Stomach (tissue), 9 donors: ENCODE results near the gene APCDD1L. TPM values are rescaled to one million over a fixed set of nuclear protein-coding genes. Genes with fewer than 3 reads are reported as not detected.

ENCODE experiments used
- DNase-seq, 2 donors: peaks; one replicate each; pipeline versions ENCODE4 v3.0.0 to v3.0.0-alpha.2; 2013 to 2019
- H3K27ac ChIP-seq, 5 donors: fragments of 200-600 bp in 4 of 5; sonication (generic) in 4 of 5; one replicate each; pipeline ENCODE4 v1.5.1; 2013 to 2019; ENCODE audit warnings: mild to moderate bottlenecking in 1 of 5, moderate library complexity in 1 of 5
- H3K27me3 ChIP-seq, 3 donors: fragments of 200-600 bp; sonication (generic); one replicate each; pipeline ENCODE4 v1.5.1; 2017 to 2019; ENCODE audit warnings: mixed run types in 1 of 3
- H3K36me3 ChIP-seq, 4 donors: fragments of 200-600 bp; sonication (generic); 1 replicate in 3 of 4; 2 replicates in 1 of 4; pipeline ENCODE4 v1.5.1; 2016 to 2019
- H3K4me1 ChIP-seq, 4 donors: fragments of 200-600 bp; sonication (generic); one replicate each; pipeline ENCODE4 v1.5.1; 2016 to 2019
- H3K4me3 ChIP-seq, 4 donors: fragments of 200-600 bp; sonication (generic) in 3 of 4; one replicate each; pipeline ENCODE4 v1.5.1; 2016 to 2019; ENCODE audit warnings: mild to moderate bottlenecking in 1 of 4
- H3K9me3 ChIP-seq, 4 donors: fragments of 200-600 bp; sonication (generic); one replicate each; pipeline ENCODE4 v1.5.1; 2016 to 2019
- EP300 ChIP-seq: sonication (generic); formaldehyde crosslinking; IDR thresholded peaks from one replicate; pipeline ENCODE4 v1.6.1; 2017; ENCODE audit warnings: antibody characterized with exemption
- POLR2A ChIP-seq, 4 donors: fragments of 450-650 bp; IDR thresholded peaks; one replicate each; pipeline ENCODE4 v1.6.1; 2016; ENCODE audit warnings: antibody characterized with exemption in 4 of 4, control low read depth in 2 of 4, mild to moderate bottlenecking in 1 of 4, moderate library complexity in 1 of 4
- POLR2AphosphoS5 ChIP-seq, 3 donors: sonication (generic); formaldehyde crosslinking; IDR thresholded peaks; one replicate each; pipeline ENCODE4 v1.6.1; 2016; ENCODE audit warnings: antibody characterized with exemption in 3 of 3
- WGBS, 5 donors: extraction: QIAGEN DNeasy Blood & Tissue Kit in 3 of 5; methylation state at CpG; one replicate each; pipeline versions ENCODE4 v1.1.5 to v1.1.7; 2013 to 2018; 5-methylcytosine and 5-hydroxymethylcytosine counted together
- intact Hi-C: fragments of 100-400 bp; cut with DNase I; formaldehyde crosslinking; loops from one replicate; pipeline ENCODE4 v1.15.1; 2023; ENCODE audit warnings: low total_unique reads
- polyA plus RNA-seq, 3 donors: library from polyadenylated mRNA; stranded (reverse); fragments of 200-250 nt; gene quantifications; one replicate each; pipeline ENCODE4 v1.2.3, GENCODE V29; 2013
- total RNA-seq, 5 donors: library from RNA; depleted of rRNA; stranded (reverse); fragments of >200 nt; gene quantifications; one replicate each; pipeline versions ENCODE4 v1.1.0 to v1.2.3, GENCODE V29; 2014 to 2016
- TF ChIP-seq, protein P1 (sequence below), 7 experiments: fragments of 450-650 bp in 4 of 7; fragments of 200-600 bp in 3 of 7; sonication (generic) in 3 of 7; IDR thresholded peaks; one replicate each; pipeline ENCODE4 v1.5.1; 2016 to 2019; ENCODE audit warnings: antibody characterized with exemption in 7 of 7, control low read depth in 2 of 7, mild to moderate bottlenecking in 1 of 7
- donor health status: healthy with polysubstance abuse.
- donor health status: Bipolar disorder and iron deficiency.
- donor health status: healthy.

APCDD1L gene
- total and polyA plus RNA-seq, 8 donors = 0.12 to 2.0 (median 0.85) TPM; not detected in 4

GRCh38 chr20:58450254-58450653 lies 64.9 kb downstream of the APCDD1L start:
- TF ChIP-seq, protein P1, sequence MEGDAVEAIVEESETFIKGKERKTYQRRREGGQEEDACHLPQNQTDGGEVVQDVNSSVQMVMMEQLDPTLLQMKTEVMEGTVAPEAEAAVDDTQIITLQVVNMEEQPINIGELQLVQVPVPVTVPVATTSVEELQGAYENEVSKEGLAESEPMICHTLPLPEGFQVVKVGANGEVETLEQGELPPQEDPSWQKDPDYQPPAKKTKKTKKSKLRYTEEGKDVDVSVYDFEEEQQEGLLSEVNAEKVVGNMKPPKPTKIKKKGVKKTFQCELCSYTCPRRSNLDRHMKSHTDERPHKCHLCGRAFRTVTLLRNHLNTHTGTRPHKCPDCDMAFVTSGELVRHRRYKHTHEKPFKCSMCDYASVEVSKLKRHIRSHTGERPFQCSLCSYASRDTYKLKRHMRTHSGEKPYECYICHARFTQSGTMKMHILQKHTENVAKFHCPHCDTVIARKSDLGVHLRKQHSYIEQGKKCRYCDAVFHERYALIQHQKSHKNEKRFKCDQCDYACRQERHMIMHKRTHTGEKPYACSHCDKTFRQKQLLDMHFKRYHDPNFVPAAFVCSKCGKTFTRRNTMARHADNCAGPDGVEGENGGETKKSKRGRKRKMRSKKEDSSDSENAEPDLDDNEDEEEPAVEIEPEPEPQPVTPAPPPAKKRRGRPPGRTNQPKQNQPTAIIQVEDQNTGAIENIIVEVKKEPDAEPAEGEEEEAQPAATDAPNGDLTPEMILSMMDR (IDR thresholded peaks at IDR 0.05) = no peak
- no peak for TF ChIP-seq POLR2A (IDR thresholded peaks at IDR 0.05)
- no peak for TF ChIP-seq POLR2AphosphoS5 (IDR thresholded peaks at IDR 0.05)
- 79 to 88% (median 84%) methylated on average over 10 of the region's 10 CpGs for WGBS, 5 donors
- H3K27me3 ChIP-seq = no peaks in the 10 kb centered on the region
- peaks cover 0 to 8% (median 2%) of the 10 kb centered on the region in 4 donors for H3K9me3 ChIP-seq
- H3K4me1 ChIP-seq = no peaks in the 10 kb centered on the region
- intact Hi-C loops = no loop called here
- H3K4me3 ChIP-seq = no peak overlapping the region
- H3K36me3 ChIP-seq = peaks cover 4 to 45% (median 30%) of the 10 kb centered on the region in 4 donors
- H3K27ac ChIP-seq = no peak overlapping the region
- DNase-seq = no peak

- H3K4me1 ChIP-seq = no peaks in the 10 kb centered on the region
- WGBS, 5 donors = 72 to 82% (median 78%) methylated on average over 10 of the region's 10 CpGs
- peak in 1 of 2 donors; percentile 53 for DNase-seq
- H3K27me3 ChIP-seq = no peaks in the 10 kb centered on the region
- TF ChIP-seq POLR2A (IDR thresholded peaks at IDR 0.05) (no peak), EP300 (no peak), POLR2AphosphoS5 (IDR thresholded peaks at IDR 0.05) (no peak)
- TF ChIP-seq, protein P1 (IDR thresholded peaks at IDR 0.05) = no peak
- H3K36me3 ChIP-seq = peaks cover 4 to 50% (median 35%) of the 10 kb centered on the region in 4 donors
- H3K27ac ChIP-seq = no peak overlapping the region
- H3K9me3 ChIP-seq = peaks cover 0 to 6% (median 2%) of the 10 kb centered on the region in 4 donors
- no peak overlapping the region for H3K4me3 ChIP-seq
- intact Hi-C loops = loop anchor here (10.0 kb wide), 1 partner anchor 215 kb away; no protein-coding TSS in a partner anchor
These were observed 65.4 kb downstream of the APCDD1L start for GRCh38 chr20:58449681-58450221.

DNA sequence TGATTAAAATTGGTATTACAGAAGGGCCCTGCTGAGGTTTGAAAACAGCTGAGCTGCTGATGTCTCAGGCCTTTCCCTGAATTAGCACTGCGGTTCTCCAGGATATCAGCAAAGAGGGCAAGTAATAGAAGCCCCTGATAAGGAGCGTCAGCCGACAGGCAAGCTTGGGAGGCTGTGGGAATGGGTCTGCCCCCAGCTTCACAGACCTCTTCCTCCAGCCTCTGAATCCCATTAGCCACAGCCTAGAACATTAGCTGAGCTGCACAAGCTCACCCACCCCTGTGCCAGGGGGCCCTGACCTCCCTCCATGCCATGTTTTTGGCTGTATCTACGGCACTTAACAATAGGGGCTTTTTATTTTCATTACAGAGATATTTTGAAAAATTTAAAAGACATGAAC lies 66.2 kb downstream of the APCDD1L start:
- Histone ChIP-seq H3K36me3 (peaks cover 9 to 58% (median 43%) of the 10 kb centered on the region in 4 donors), H3K27me3 (no peaks in the 10 kb centered on the region), H3K4me3 (no peak overlapping the region), H3K27ac (no peak overlapping the region), H3K4me1 (no peaks in the 10 kb centered on the region), H3K9me3 (no peaks in the 10 kb centered on the region)
- intact Hi-C loops = loop anchor here (10.0 kb wide), 1 partner anchor 214 kb away; no protein-coding TSS in a partner anchor
- WGBS, 5 donors = 80 to 87% (median 82%) methylated on average over 4 of the region's 4 CpGs
- no peak for TF ChIP-seq POLR2A (IDR thresholded peaks at IDR 0.05)
- TF ChIP-seq POLR2AphosphoS5 (IDR thresholded peaks at IDR 0.05) = no peak
- TF ChIP-seq, protein P1 (IDR thresholded peaks at IDR 0.05) = no peak
- TF ChIP-seq EP300 = no peak
- no peak for DNase-seq

- intact Hi-C loops = loop anchor here (10.0 kb wide), 1 partner anchor 213 kb away; no protein-coding TSS in a partner anchor
- Histone ChIP-seq H3K4me1 (no peaks in the 10 kb centered on the region), H3K9me3 (no peaks in the 10 kb centered on the region), H3K4me3 (no peak overlapping the region), H3K36me3 (peaks cover 12 to 66% (median 52%) of the 10 kb centered on the region in 4 donors), H3K27ac (no peak overlapping the region), H3K27me3 (no peaks in the 10 kb centered on the region)
- DNase-seq = peak; percentile 52 to 73
- TF ChIP-seq, protein P1 (IDR thresholded peaks at IDR 0.05) = peak in 5 of 7 experiments; percentile 25 to 54 (median 45)
- TF ChIP-seq EP300 (no peak), POLR2A (IDR thresholded peaks at IDR 0.05) (no peak), POLR2AphosphoS5 (IDR thresholded peaks at IDR 0.05) (no peak)
- WGBS, 5 donors = 65 to 71% (median 68%) methylated on average over 10 of the region's 10 CpGs
These were observed 67.4 kb downstream of the APCDD1L start for GRCh38 chr20:58447511-58448391.
